OCI-LY1 (cell line): ENCODE measurements around the gene NFU1.

Experiments used
- H2AFZ ChIP-seq: fragments of 200-600 bp; sonication (generic), shearing (Covaris generic); 2 replicates; pipeline ENCODE4 v1.6.0; 2014; ENCODE audit warnings: antibody characterized with exemption, mild to moderate bottlenecking, low read length
- H3F3A ChIP-seq: fragments of 200-600 bp; sonication (generic), shearing (Covaris generic); 2 replicates; pipeline ENCODE4 v1.6.0; 2014; ENCODE audit warnings: mild to moderate bottlenecking, antibody characterized with exemption, low read length, moderate library complexity; ENCODE audit not compliant: insufficient read depth
- H3K27ac ChIP-seq: fragments of 200-600 bp; sonication (generic); 2 replicates; pipeline ENCODE4 v1.5.1; 2014; ENCODE audit warnings: low read length, mixed run types, mild to moderate bottlenecking, low read depth; ENCODE audit not compliant: poor library complexity, severe bottlenecking
- H3K27me3 ChIP-seq: fragments of 200-600 bp; sonication (generic); 2 replicates; pipeline ENCODE4 v1.6.0; 2014; ENCODE audit warnings: antibody characterized with exemption, mild to moderate bottlenecking, low read length, moderate library complexity; ENCODE audit not compliant: insufficient read depth
- H3K36me3 ChIP-seq: fragments of 200-600 bp; sonication (generic); 2 replicates; pipeline ENCODE4 v1.6.1; 2014; ENCODE audit warnings: mild to moderate bottlenecking, antibody characterized with exemption, low read length, moderate library complexity, mixed read lengths; ENCODE audit not compliant: insufficient read depth
- H3K4me1 ChIP-seq: fragments of 200-600 bp; sonication (generic); 2 replicates; pipeline ENCODE4 v1.5.1; 2014; ENCODE audit warnings: mild to moderate bottlenecking, low read length, moderate library complexity; ENCODE audit not compliant: insufficient read depth, severe bottlenecking
- H3K4me2 ChIP-seq: fragments of 200-600 bp; sonication (generic), shearing (Covaris generic); 2 replicates; pipeline ENCODE4 v1.6.1; 2014; ENCODE audit warnings: low read length
- H3K4me3 ChIP-seq: fragments of 200-600 bp; sonication (generic); 2 replicates; pipeline ENCODE4 v1.5.1; 2014; ENCODE audit warnings: low read length, low read depth, mild to moderate bottlenecking, mixed read lengths; ENCODE audit not compliant: poor library complexity, severe bottlenecking
- H3K79me2 ChIP-seq: fragments of 200-600 bp; shearing (Covaris generic); 2 replicates; pipeline ENCODE4 v1.6.1; 2016; ENCODE audit warnings: mixed run types, low read length, mixed read lengths; ENCODE audit not compliant: insufficient read depth
- H3K9ac ChIP-seq: fragments of 200-600 bp; sonication (generic), shearing (Covaris generic); 2 replicates; pipeline ENCODE4 v1.6.1; 2014; ENCODE audit warnings: mild to moderate bottlenecking, low read length, mixed read lengths
- H3K9me2 ChIP-seq: fragments of 200-600 bp; sonication (generic), shearing (Covaris generic); 2 replicates; pipeline ENCODE4 v1.6.1; 2014; ENCODE audit warnings: low read depth, mild to moderate bottlenecking, low read length, mixed read lengths
- H3K9me3 ChIP-seq: fragments of 200-600 bp; shearing (Covaris generic); 2 replicates; pipeline ENCODE4 v1.6.1; 2014; ENCODE audit warnings: low read length, mixed read lengths
- H4K20me1 ChIP-seq: fragments of 200-600 bp; sonication (generic), shearing (Covaris generic); 2 replicates; pipeline ENCODE4 v1.6.0; 2016; ENCODE audit warnings: mild to moderate bottlenecking, low read length; ENCODE audit not compliant: insufficient read depth
- CTCF ChIP-seq: fragments of 200-600 bp; sonication (generic), shearing (Covaris generic); IDR thresholded peaks from 2 replicates; pipeline ENCODE4 v1.5.1; 2017; ENCODE audit warnings: mild to moderate bottlenecking, antibody characterized with exemption, low read length, moderate library complexity, mixed read lengths
- EZH2 ChIP-seq: fragments of 200-600 bp; sonication (generic), shearing (Covaris generic); IDR thresholded peaks from 2 replicates; pipeline ENCODE4 v1.8.0; 2017; ENCODE audit warnings: borderline replicate concordance, mixed run types, mild to moderate bottlenecking, antibody characterized with exemption, low read length, moderate library complexity, mixed read lengths

Gene NFU1

GRCh38 chr2:69390471-69390870 lies 46.8 kb downstream of the NFU1 start:
- Histone ChIP-seq H3K9me3 (no peaks in the 10 kb centered on the region), H3K36me3 (peaks cover 12% of the 10 kb centered on the region; the same call in 1 of the 2 replicates), H4K20me1 (no peaks in the 10 kb centered on the region), H2AFZ (no peak overlapping the region), H3K9ac (no peak overlapping the region), H3K27ac (no peak overlapping the region), H3K27me3 (no peaks in the 10 kb centered on the region), H3K4me1 (peaks cover 16% of the 10 kb centered on the region), H3K9me2 (no peaks in the 10 kb centered on the region), H3F3A (no peaks in the 10 kb centered on the region), H3K79me2 (peaks cover 11% of the 10 kb centered on the region), H3K4me3 (no peak overlapping the region), H3K4me2 (no peak overlapping the region)
- TF ChIP-seq EZH2 (no peak), CTCF (no peak)

GRCh38 chr2:69390001-69390400 lies 47.2 kb downstream of the NFU1 start:
- H3F3A ChIP-seq: no peaks in the 10 kb centered on the region
- no peak overlapping the region for H3K4me3 ChIP-seq
- TF ChIP-seq CTCF: no peak
- TF ChIP-seq EZH2: no peak
- no peak overlapping the region for H3K4me2 ChIP-seq
- H3K79me2 ChIP-seq: peaks cover 13% of the 10 kb centered on the region
- no peaks in the 10 kb centered on the region for H3K9me2 ChIP-seq
- no peaks in the 10 kb centered on the region for H3K9me3 ChIP-seq
- H3K27ac ChIP-seq: no peak overlapping the region
- H2AFZ ChIP-seq: no peak overlapping the region
- no peaks in the 10 kb centered on the region for H4K20me1 ChIP-seq
- H3K27me3 ChIP-seq: no peaks in the 10 kb centered on the region
- no peak overlapping the region for H3K9ac ChIP-seq
- peaks cover 18% of the 10 kb centered on the region for H3K4me1 ChIP-seq
- peaks cover 11% of the 10 kb centered on the region; the same call in 1 of the 2 replicates for H3K36me3 ChIP-seq

- Histone ChIP-seq H3K4me1 (peaks cover 18% of the 10 kb centered on the region), H3K4me3 (no peak overlapping the region)
Measured at GRCh38 chr2:69389271-69389670, 48.0 kb downstream of the NFU1 start.

More at GRCh38 chr2:69389271-69389670, 48.0 kb downstream of the NFU1 start:
- 0 out of 2 replicates have a peak, but pooled peaks cover 4% of the 10 kb centered on the region for H3K36me3 ChIP-seq
- H3K27ac ChIP-seq: no peak overlapping the region
- H3K9ac ChIP-seq: no peak overlapping the region
- no peak overlapping the region for H2AFZ ChIP-seq
- H3K79me2 ChIP-seq: peaks cover 17% of the 10 kb centered on the region
- H3F3A ChIP-seq: no peaks in the 10 kb centered on the region
- no peaks in the 10 kb centered on the region for H3K9me3 ChIP-seq
- TF ChIP-seq EZH2 (no peak), CTCF (no peak)
- no peak overlapping the region for H3K4me2 ChIP-seq
- H3K9me2 ChIP-seq: no peaks in the 10 kb centered on the region
- H4K20me1 ChIP-seq: no peaks in the 10 kb centered on the region
- H3K27me3 ChIP-seq: no peaks in the 10 kb centered on the region
